HUES64 (cell line): ENCODE data around the gene PRRG4.

Source experiments
- H3K27ac ChIP-seq: 2 replicates; pipeline ENCODE4 v1.7.0; 2013; ENCODE audit warnings: low read depth, low read length, inconsistent platforms
- H3K27me3 ChIP-seq: 2 replicates; pipeline ENCODE4 v1.6.1; 2013; ENCODE audit warnings: mild to moderate bottlenecking, low read length; ENCODE audit not compliant: insufficient read depth
- H3K36me3 ChIP-seq: 2 replicates; pipeline ENCODE4 v1.6.1; 2013; ENCODE audit warnings: mild to moderate bottlenecking, low read length; ENCODE audit not compliant: insufficient read depth
- H3K4me1 ChIP-seq: 2 replicates; pipeline ENCODE4 v1.6.1; 2013; ENCODE audit warnings: mild to moderate bottlenecking, low read length, moderate library complexity; ENCODE audit not compliant: insufficient read depth
- H3K4me3 ChIP-seq: 2 replicates; pipeline ENCODE4 v1.5.1; 2013; ENCODE audit warnings: mild to moderate bottlenecking, low read length, moderate library complexity
- H3K9ac ChIP-seq: 2 replicates; pipeline ENCODE4 v1.6.1; 2013; ENCODE audit warnings: mild to moderate bottlenecking, low read depth, low read length
- H3K9me3 ChIP-seq: 2 replicates; pipeline ENCODE4 v1.6.1; 2013; ENCODE audit warnings: low read depth, low read length; ENCODE audit not compliant: insufficient read depth
- WGBS: fragments of 150-250, 120-280 bp; methylation state at CpG from one replicate; pipeline ENCODE4 v1.1.7; 2013; ENCODE audit warnings: missing lambda C conversion rate; 5-methylcytosine and 5-hydroxymethylcytosine counted together

Gene PRRG4

GRCh38 chr11:32893343-32894148 is 63.8 kb downstream of the PRRG4 start:
- Histone ChIP-seq H3K9me3 (peaks cover 5% of the 10 kb centered on the region; the same call in 1 of the 2 replicates), H3K4me1 (peaks cover 35% of the 10 kb centered on the region), H3K4me3 (peak overlapping the region; percentile 93), H3K9ac (peak overlapping the region; percentile 96), H3K27ac (peak overlapping the region; percentile 100), H3K27me3 (no peaks in the 10 kb centered on the region), H3K36me3 (peaks cover 13% of the 10 kb centered on the region)
- WGBS: under 1% methylated on average over 66 of the region's 66 CpGs

- Histone ChIP-seq H3K4me1 (peaks cover 37% of the 10 kb centered on the region), H3K27ac (peak overlapping the region; percentile 100), H3K36me3 (peaks cover 21% of the 10 kb centered on the region), H3K9ac (peak overlapping the region; percentile 96), H3K9me3 (no peaks in the 10 kb centered on the region), H3K4me3 (peak overlapping the region; percentile 93), H3K27me3 (no peaks in the 10 kb centered on the region)
- 1% methylated on average over 14 of the region's 14 CpGs for WGBS
Measured at GRCh38 chr11:32894149-32894827, 64.6 kb downstream of the PRRG4 start.

GRCh38 chr11:32894921-32895320 is 65.2 kb downstream of the PRRG4 start:
- Histone ChIP-seq H3K4me1 (peaks cover 41% of the 10 kb centered on the region), H3K27ac (peak overlapping the region; percentile 100; the same call in 1 of the 2 replicates), H3K36me3 (peaks cover 27% of the 10 kb centered on the region), H3K9me3 (no peaks in the 10 kb centered on the region), H3K4me3 (peak overlapping the region; percentile 93), H3K9ac (peak overlapping the region; percentile 96), H3K27me3 (no peaks in the 10 kb centered on the region)
- 29% methylated on average over 1 of the region's 3 CpGs for WGBS

- WGBS: 45% methylated on average over 1 of the region's 1 CpG
- no peak overlapping the region for H3K9ac ChIP-seq
- no peak overlapping the region for H3K27ac ChIP-seq
- peaks cover 39% of the 10 kb centered on the region for H3K4me1 ChIP-seq
- H3K36me3 ChIP-seq: peaks cover 28% of the 10 kb centered on the region
- H3K4me3 ChIP-seq: peak overlapping the region; percentile 93
- no peaks in the 10 kb centered on the region for H3K9me3 ChIP-seq
- H3K27me3 ChIP-seq: no peaks in the 10 kb centered on the region
Measured at GRCh38 chr11:32895471-32895870, 65.7 kb downstream of the PRRG4 start.

- Histone ChIP-seq H3K36me3 (peaks cover 33% of the 10 kb centered on the region), H3K27me3 (no peaks in the 10 kb centered on the region), H3K4me3 (no peak overlapping the region), H3K27ac (no peak overlapping the region), H3K9me3 (no peaks in the 10 kb centered on the region), H3K4me1 (peaks cover 31% of the 10 kb centered on the region), H3K9ac (no peak overlapping the region)
- 92% methylated on average over 1 of the region's 1 CpG for WGBS
Measured at GRCh38 chr11:32897103-32897502, 67.4 kb downstream of the PRRG4 start.

- Histone ChIP-seq H3K27ac (no peak overlapping the region), H3K27me3 (no peaks in the 10 kb centered on the region), H3K4me3 (no peak overlapping the region), H3K9ac (no peak overlapping the region), H3K9me3 (no peaks in the 10 kb centered on the region), H3K4me1 (peaks cover 37% of the 10 kb centered on the region), H3K36me3 (peaks cover 37% of the 10 kb centered on the region)
Measured at GRCh38 chr11:32899438-32899837, 69.7 kb downstream of the PRRG4 start.

GRCh38 chr11:32902089-32902665 is 72.5 kb downstream of the PRRG4 start:
- Histone ChIP-seq H3K4me1 (peaks cover 25% of the 10 kb centered on the region), H3K36me3 (peaks cover 34% of the 10 kb centered on the region)

GRCh38 chr11:32905028-32905667 is 75.4 kb downstream of the PRRG4 start:
- no peaks in the 10 kb centered on the region for H3K27me3 ChIP-seq
- H3K27ac ChIP-seq: no peak overlapping the region
- no peak overlapping the region for H3K4me3 ChIP-seq
- peaks cover 35% of the 10 kb centered on the region for H3K36me3 ChIP-seq
- no peak overlapping the region for H3K9ac ChIP-seq
- H3K9me3 ChIP-seq: no peaks in the 10 kb centered on the region
- H3K4me1 ChIP-seq: peaks cover 19% of the 10 kb centered on the region
- 90% methylated on average over 2 of the region's 3 CpGs for WGBS

More at GRCh38 chr11:32902089-32902665, 72.5 kb downstream of the PRRG4 start:
- 95% methylated on average over 4 of the region's 4 CpGs for WGBS
- Histone ChIP-seq H3K27ac (no peak overlapping the region), H3K27me3 (no peaks in the 10 kb centered on the region), H3K4me3 (no peak overlapping the region), H3K9ac (no peak overlapping the region), H3K9me3 (no peaks in the 10 kb centered on the region)
